GM19328 (cell line): ENCODE measurements around the gene SERINC5.
"Not testable (repeated sequence)": the region's sequence is repeated elsewhere in the genome, so short reads cannot be mapped to it uniquely, and the experiment has no call there.

Source experiments
- ATAC-seq: cut with Tn5 transposase; IDR thresholded peaks from one replicate; pipeline ENCODE4 v1.9.1; 2021; ENCODE audit warnings: mild to moderate bottlenecking, moderate library complexity; ENCODE audit not compliant: unreplicated experiment

Gene SERINC5

DNA sequence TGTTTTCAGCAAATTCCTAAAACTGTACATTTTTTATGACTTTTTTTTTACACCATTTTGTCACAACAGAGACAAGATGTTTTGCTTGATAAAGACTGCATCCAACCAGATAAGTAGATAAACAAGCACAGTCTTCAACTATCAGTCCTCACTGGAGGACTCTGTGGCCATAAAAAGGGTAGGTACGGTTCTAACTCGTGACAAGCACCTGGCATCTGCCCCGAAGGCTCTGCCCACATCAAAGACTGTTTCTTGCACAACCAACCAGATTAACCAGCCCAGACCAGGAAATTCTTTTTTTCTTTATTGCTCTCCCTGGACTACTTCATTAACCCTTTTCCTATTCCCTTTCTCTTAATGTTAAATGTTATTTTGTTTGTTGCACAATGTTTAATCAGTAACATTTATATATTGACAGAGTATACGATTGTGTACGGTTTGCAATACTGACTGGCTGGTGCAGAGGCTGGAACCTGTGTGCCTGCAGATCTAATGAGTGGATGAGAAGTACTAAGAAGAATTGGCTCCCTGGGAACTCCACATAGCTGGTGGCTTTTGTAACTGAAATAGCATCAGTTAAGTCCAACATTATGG, 74.1 kb downstream of the SERINC5 start:
- ATAC-seq: no peak

DNA sequence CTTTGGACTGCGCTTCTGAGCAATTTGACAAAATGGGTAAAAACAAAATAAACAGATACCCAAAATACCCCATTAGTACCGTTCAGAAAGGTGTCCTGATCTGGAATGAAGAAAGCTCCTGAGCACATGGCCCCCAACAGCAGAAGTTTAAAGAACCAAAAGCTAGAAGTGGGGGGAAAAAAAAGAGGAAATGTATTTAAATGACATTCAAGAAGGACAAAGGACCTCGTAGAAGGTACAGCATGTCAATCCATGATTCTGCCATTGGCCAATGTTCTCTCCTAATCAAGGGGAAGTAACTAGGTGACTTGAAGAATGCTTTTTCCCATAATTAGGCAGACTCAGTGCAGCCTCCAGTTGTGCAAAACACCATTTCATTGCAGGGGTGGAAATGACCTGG, 78.6 kb downstream of the SERINC5 start:
- ATAC-seq: no peak

DNA sequence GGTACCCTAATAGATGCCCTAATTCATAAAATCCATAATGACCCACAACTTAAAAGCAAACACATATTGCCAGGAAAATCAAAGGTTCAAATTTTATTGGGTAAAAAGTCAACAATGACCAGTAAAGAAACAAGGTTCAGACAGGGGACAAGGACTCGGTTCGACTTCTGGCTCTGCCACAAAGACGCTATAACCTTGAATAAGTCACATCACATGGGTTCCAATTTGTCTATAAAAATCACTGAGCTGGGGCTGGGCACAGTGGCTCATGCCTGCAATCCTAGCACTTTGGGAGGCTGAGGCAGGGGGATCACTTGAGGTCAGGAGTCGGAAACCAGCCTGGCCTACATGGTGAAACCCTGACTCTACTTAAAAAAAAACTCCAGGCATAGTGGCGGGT, 80.5 kb downstream of the SERINC5 start:
- ATAC-seq: no peak

DNA sequence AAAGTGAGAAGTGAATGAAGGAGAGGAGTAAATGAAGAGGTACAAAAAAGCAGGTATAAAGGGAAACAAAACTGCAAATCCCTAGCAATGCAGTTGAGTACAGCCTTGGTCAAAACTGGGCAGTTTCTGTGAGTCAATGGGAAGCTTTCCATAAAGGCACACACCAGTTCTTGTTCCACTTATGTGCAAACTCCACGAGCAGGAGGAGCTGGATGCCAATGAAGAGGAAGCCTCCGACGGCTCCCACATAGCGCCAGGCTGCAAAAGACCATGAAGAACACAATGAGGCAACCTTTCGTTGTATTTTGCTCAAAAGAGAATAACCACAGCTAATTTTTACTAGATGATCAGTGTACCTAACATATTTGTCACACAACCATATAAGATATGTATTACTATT, 81.1 kb downstream of the SERINC5 start:
- no peak for ATAC-seq

DNA sequence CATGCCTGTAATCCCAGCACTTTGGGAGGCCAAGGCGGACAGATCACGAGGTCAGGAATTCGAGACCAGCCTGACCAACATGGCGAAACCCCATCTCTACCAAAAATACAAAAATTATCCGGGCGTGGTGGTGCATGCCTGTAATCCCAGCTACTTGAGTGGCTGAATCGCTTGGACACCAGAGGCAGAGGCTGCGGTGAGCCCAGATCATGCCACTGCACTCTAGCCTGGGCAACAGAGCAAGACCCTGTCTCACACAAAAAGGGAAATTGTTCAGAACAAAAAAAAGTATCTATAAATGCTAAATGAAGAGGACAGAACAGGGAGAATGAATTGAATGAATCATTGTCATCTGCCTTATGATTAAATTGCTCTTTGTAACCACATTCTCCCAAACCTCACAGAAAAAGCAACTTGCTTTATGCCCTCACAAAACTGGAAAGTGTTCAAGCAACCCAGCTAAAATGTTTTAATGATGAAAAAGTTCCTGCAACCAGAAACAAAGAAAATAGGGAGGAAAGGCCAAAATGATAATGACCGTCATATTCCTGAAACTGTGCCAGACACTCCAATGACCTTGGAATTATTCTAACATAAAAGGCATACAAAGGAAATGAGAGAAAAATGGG, 83.7 kb downstream of the SERINC5 start:
- ATAC-seq: no peak

DNA sequence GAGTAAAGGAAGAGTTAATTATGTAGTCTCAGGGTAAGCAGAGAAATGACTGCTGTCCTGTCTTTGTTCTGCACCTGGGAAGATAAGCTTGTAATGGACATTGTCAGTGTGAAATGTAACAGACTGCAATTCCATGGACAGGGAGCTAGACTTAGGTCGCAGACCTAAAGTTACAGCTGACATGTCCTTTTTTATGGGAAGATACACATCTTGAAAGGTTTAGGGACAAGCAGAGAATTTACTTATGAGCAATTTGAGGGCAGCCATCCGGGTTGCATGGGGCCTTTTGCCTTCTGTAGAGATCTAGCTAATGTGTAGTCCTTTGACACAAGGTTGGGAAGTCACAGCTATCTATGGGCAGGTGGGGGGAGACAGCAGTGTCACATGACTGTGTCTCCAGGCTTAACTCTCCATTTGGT, 85.7 kb downstream of the SERINC5 start:
- no peak for ATAC-seq

DNA sequence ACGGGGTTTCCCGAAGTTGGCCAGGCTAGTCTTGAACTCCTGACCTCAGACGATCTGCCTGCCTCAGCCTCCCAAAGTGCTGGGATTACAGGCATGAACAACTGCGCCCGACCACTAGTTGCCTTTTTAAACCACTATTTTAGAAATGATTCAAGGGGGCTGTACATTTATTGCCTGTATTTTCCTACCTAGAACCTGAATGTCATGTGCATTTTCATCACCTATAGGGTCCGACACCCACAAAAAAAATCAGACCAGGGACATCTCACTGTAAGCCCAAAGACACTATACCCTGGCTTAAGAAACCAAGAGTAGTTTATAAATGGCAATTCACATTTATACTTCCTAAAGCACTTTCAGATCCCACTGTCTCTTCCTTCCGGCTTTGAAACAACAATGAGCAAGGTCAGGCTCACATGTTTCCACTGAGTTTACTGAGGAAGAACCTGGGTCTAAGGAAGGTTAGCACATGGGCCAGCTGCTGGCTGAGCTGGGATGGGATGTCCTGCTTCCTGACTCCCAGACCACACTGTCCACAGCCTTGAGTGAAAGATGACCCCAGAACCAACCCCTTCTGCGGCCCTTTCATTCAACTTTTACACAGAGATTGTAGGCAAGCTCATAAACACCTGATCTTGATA, 87.3 kb downstream of the SERINC5 start:
- ATAC-seq: no peak

DNA sequence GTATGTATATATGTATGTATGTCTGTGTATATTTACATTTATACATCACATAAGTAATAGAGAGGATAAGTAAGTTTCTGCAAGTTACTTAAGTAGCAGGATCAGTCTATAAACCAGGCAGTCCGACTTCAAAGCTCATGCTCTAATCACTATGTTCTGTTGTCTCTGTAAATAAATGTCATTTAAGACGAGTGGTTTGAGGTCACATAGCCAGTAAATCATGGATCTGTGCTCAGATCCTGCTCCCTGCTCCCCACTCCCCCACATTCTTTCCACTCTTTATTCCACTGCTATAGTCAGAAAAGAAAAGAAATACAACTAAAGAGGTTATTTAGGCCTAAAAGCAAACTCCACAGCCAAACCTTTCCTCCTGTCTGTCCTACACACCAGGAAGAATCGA, 90.4 kb downstream of the SERINC5 start:
- no peak for ATAC-seq

DNA sequence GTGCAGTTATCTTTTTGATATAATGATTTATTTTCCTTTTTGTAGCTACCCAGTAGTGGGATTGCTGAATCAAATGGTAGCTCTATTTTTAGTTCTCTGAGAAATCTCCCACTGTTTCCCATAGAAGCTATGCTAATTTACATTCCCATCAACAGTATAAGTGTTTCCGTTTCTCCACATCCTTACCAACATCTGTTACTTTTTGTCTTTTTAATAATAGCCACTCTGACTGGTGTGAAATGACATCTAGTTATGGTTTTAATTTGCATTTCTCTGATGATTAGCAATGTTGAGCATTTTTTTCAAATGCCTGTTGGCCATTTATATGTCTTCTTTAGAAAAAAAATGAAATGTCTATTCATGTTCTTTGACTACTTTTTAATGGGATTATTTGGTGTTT, 94.7 kb downstream of the SERINC5 start:
- ATAC-seq: no peak

DNA sequence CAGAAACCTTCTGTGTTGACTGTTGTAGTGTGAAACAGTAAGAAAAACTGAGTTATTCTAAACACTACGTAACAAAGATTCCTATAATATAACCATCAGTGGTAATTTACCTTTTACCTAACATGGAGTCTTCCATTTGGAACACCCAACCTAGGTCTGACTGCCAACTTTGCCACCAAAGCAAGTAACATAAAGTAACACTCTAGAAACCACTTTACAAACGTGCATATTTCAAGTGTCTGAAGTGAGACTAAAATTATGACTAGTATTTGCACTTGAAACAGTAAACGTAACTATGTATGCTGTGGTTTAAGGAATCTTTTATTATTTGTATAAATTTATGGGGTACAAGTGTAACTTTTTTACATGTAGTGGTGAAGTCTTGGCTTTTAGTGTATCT, 95.6 kb downstream of the SERINC5 start:
- ATAC-seq: no peak

DNA sequence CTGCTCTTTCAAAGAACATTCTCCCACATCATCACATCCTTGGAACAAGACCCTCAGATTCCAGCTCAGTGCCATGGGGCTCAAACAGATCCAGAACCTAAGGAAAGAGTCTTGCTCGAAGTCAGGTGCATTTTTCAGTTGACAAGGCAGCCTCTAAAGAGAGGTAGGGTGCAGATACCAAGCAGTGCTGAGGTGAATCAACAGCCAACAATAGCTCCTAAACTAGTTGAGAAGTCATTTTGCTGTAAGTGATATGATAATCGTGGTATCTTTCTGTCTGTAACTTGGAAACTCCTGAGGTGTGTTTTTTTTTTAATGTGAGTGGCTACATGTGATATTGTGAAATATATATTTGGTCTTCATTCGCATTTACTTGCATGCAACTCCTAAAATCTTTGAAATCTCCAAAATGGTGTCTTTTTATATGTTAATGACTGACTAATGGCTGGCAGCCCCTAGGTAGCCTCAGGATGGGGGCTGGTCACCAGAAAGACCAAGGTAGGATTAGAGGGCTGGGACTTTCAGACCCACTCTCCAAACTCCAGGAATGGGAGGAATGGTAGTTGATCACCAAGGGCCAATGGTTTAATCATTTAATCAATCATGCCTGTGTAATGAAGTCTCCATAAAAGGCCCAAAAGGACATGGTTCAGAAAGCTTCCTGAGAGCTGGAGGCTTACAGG, 96.6 kb downstream of the SERINC5 start:
- ATAC-seq: no peak

DNA sequence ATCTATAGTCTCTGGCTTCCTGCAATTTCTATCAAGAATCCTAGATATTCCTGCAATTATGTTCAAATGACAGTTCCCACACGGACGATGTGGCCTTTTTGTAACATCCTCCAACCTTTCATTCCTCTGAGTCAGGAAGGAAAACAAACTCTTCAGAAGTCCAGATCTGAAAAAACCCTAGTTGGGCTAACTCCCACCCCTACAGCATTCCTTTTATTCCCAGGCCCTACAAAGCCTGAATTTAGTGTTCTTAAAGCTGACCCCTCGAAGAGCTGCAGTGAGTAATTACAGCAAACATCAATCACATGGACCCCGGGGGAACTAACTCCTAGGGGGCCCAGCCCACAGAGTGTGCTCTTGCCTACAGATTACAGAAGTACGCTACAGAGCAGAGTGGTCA, 99.7 kb downstream of the SERINC5 start:
- ATAC-seq: no peak

DNA sequence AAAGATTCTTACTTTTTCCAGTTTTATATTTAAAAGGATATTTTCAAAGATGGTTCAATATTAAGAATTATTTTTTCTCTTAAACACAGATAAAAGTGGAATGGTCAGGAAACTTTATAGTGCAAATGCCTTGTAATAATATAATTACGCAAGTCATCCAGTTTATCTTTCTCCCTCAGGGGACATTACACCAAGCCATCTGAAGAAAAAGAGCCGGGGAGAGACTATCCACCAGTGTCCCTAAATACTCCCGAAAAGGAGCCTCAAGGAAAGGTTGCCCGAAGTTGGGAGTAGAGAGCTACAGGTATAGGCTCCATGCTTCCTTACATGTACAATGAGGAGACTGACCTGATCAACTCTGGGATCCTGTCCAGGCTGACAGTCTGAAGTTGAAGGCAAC, 101.1 kb downstream of the SERINC5 start:
- ATAC-seq: no peak

DNA sequence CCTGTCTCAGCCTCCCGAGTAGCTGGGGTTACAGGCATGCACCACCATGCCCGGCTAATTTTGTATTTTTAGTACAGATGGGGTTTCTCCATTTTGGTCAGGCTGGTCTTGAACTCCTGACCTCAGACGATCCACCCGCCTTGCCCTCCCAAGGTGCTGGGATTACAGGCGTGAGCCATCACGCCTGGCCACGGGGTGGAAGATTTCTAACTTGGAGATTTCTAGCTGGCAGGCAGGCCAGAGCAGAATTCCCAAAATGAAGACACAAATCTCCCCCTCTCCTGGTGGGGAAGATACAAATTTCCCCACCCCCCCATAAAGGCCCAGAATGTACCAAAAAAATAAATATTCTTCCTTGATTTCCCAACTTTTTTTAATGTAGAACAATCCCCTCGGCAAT, 101.6 kb downstream of the SERINC5 start:
- ATAC-seq: not testable (repeated sequence)

DNA sequence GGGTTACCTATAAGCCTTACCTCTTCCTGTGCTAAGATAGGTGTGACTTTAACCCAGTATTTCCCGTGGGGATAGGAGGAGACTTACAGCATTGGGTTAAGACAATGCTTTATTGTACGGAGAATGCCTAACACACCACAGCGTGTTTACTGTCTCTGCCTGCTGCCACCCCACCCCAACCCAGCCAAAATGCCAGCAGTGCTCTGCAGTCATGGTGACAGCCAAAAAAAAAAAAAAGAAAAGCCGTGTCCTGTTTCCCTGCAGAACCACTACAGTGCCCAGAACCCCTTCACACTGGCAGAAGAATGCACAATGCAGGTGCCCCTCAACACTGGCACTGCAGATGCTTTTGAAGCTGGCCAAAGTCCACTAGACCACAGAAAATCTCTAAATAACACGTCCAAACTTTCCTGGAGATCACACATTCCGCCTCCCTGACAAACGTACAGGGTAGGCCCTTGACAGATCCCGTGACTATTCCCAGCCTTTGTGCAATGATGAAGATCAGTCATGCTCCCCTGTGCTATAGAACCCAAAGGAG, 102.2 kb downstream of the SERINC5 start:
- no peak for ATAC-seq

DNA sequence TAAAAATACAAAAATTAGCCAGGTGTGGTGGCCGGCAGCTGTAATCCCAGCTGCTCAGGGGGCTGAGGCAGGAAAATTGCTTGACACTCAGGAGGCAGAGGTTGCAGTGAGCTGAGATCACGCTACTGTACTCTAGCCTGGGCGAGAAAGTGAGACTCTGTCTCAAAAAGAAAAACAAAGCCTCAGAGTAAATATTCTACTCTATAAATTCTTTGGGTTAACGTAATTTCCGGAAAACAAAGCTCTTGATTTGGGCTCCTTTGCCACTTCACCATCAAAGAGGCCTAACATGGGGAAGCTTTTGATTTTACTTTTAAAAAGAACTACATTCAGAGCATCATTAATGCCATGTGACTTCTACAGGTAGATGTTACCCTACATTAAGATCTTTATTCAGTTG, 103.1 kb downstream of the SERINC5 start:
- ATAC-seq: no peak

DNA sequence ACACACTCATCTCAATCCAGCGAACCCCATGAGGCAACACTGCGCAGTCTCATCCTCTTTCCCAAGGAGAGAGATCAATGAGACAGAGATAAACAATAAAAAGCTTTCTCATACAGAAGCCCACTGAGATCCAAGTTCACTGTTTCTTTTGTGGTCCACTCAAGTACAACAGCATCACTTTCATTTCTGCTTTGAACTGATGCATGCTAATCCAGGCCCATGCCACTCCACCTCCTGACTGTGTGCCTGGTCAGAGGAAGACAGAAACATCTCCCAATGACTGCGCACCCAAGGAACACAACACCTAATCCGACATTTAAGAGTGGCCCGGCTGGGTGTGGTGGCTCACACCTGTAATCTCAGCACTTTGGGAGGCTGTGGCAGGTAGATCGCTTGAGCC, 104.0 kb downstream of the SERINC5 start:
- no peak for ATAC-seq

DNA sequence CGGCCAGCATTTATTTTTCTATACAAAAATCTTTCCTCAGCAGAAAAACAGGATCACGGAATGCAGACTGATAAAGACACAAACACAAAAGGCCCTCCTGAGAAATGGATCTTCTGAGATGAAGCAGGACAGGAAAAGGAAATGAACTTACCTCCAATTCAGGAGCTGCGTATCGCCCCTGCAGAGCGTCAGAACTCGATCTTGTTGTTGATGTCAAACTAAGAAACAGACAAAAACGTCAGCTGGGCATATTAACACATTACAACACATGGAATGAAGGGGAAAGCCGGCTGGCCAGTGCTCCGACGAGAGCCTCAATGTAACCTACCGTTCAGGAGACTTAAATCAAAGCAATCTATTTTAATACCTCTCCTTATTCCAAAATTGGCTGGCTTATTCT, 105.1 kb downstream of the SERINC5 start:
- ATAC-seq: no peak

DNA sequence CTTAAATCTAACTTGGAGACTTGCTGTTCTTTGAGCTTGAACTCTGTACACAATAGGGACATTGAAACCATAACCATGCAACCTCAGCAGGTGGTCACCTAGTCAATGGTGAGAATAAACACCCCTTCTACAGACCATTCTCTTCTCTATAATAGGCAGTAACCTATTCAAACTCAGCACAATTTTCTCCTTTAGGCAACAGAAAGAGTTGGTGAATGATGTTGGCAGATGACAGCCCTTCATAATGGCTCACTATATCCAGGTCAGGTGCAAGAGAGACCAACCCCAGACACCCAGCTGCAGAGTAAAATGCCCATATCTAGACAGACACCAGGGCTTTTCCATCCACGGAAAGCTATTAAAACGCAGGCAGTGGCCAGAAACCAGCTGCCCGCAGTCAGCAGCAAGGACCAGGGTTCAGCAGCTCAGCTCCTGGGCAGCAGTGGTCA, 106.7 kb downstream of the SERINC5 start:
- no peak for ATAC-seq

DNA sequence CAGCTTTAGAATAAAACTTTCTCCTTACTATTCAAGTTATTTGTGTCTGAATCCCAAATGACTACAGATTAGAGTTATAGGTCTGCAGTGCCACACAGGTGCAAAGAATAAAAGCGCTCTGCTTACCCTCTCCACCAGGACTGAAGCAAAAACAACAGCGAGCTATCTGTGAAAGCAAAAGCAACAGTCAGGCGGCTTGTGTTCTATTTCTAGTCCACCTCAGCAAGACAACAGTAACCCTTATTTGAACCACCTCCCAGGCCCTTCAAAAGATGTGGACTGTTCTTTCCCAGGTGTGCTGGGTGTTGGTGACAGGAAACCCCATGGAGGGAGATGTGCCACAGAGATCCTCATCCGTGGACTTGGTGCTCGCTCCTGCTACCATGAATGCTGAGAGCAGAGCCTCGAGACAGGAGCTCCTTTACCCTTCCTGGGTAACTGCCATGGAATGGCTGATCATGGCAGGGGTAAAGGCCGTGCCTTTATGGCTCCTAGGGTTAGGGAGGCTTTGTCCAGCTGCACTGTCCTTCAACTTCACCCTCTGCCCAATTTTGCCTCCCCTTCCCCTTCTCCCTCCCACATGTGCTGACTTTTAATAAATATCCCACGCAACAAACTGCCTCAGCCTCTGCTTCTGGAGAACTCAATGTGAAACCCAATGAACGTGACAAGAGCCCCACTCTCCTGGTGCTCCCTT, 108.6 kb downstream of the SERINC5 start:
- ATAC-seq: no peak

DNA sequence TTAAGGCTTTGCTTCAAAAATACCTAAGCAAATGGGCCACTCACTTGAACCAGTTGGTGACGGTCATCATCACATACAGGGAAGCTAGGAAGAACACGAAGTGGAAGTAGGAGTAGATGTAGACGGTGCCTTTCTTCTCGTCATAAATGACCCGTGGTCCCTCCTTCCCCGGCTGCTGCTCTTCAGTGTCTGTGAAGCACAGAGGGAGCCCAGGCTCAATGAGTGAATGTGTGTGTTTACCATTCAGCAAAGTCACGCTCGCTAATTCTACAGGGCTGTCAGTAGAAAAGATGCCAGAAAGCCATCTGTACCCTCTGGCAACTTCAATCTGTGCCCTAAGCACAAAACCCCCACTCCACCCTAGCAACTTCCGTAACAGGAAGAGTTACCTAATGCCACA, 109.8 kb downstream of the SERINC5 start:
- ATAC-seq: no peak
